Heart left ventricle (tissue), 16 donors: ENCODE measurements around the gene STAP2. TPM values are rescaled to one million over a fixed set of nuclear protein-coding genes. Genes with fewer than 3 reads are reported as not detected.
"Not testable (repeated sequence)": the region's sequence is repeated elsewhere in the genome, so short reads cannot be mapped to it uniquely, and the experiment has no call there.

Source experiments
- ATAC-seq, 4 donors: fragments of 200-7000 bp; cut with Tn5 transposase; one replicate each; pipeline ENCODE4 v1.9.1; 2020 to 2022; ENCODE audit warnings: moderate library complexity in 4 of 4, mild to moderate bottlenecking in 3 of 4, moderate number of reproducible peaks in 1 of 4
- DNase-seq, 5 donors: peaks; one replicate each; pipeline ENCODE4 v3.0.0-alpha.2; 2020
- H3K27ac ChIP-seq, 12 donors: fragments of 200-600 bp; sonication (generic) in 4 of 12; one replicate each; pipeline versions ENCODE4 v1.5.0 to v1.8.0; 2016 to 2022; ENCODE audit warnings: mild to moderate bottlenecking in 2 of 12
- H3K27me3 ChIP-seq, 9 donors: fragments of 200-600 bp; sonication (generic) in 2 of 9; one replicate each; pipeline versions ENCODE4 v1.5.1 to v1.8.0; 2016 to 2022; ENCODE audit warnings: mild to moderate bottlenecking in 3 of 9
- H3K36me3 ChIP-seq, 9 donors: fragments of 200-600 bp; sonication (generic) in 2 of 9; one replicate each; pipeline versions ENCODE4 v1.5.0 to v1.8.0; 2018 to 2022; ENCODE audit warnings: mild to moderate bottlenecking in 2 of 9
- H3K4me1 ChIP-seq, 12 donors: fragments of 200-600 bp; sonication (generic) in 4 of 12; one replicate each; pipeline versions ENCODE4 v1.5.0 to v1.8.0; 2016 to 2022; ENCODE audit warnings: mild to moderate bottlenecking in 3 of 12
- H3K4me3 ChIP-seq, 12 donors: fragments of 200-600 bp; sonication (generic) in 4 of 12; one replicate each; pipeline versions ENCODE4 v1.5.0 to v1.8.0; 2017 to 2022; ENCODE audit warnings: mild to moderate bottlenecking in 9 of 12, moderate library complexity in 4 of 12
- H3K9me3 ChIP-seq, 12 donors: fragments of 200-600 bp; sonication (generic) in 4 of 12; one replicate each; pipeline versions ENCODE4 v1.5.0 to v1.8.0; 2016 to 2022; ENCODE audit warnings: mild to moderate bottlenecking in 1 of 12
- POLR2A ChIP-seq, 2 donors: fragments of 450-650 bp; IDR thresholded peaks; one replicate each; pipeline ENCODE4 v1.6.1; 2017; ENCODE audit warnings: antibody characterized with exemption in 2 of 2, mild to moderate bottlenecking in 2 of 2, moderate library complexity in 2 of 2
- WGBS, 4 donors: extraction: QIAGEN DNeasy Blood & Tissue Kit in 2 of 4; methylation state at CpG; one replicate each; pipeline versions ENCODE4 v1.1.5 to v1.1.7; 2013 to 2018; 5-methylcytosine and 5-hydroxymethylcytosine counted together
- intact Hi-C, 10 donors: fragments of 100-400 bp; cut with DNase I; formaldehyde crosslinking; loops; one replicate each; pipeline versions ENCODE4 v1.11.1 to v1.14.2; 2022
- polyA plus RNA-seq, 2 donors: library from polyadenylated mRNA; stranded (reverse); fragments of 200-250 nt; gene quantifications; one replicate each; pipeline ENCODE4 v1.2.3, GENCODE V29; 2013
- total RNA-seq, 9 donors: library from RNA; depleted of rRNA in 2 of 9; stranded (reverse); fragments of >200 nt in 2 of 9; fragmentation: NEBNext Ultra II Directional in 3 of 9; extraction: Animal tissue kit (Norgen Biotek cat#: 25700) in 3 of 9; gene quantifications; one replicate each; pipeline versions ENCODE4 v1.1.0 to v1.2.4, GENCODE V29; 2016 to 2023
- TF ChIP-seq, protein P1 (sequence below), 12 donors: fragments of 200-600 bp; sonication (generic) in 4 of 12; IDR thresholded peaks; one replicate each; pipeline versions ENCODE4 v1.5.0 to v1.8.0; 2018 to 2022; ENCODE audit warnings: antibody characterized with exemption in 12 of 12, mild to moderate bottlenecking in 5 of 12
- donor health status: ischemic (EF 13 %, LVEDD 7.1; RV severe dilation, severe dysfunction).
- donor health status: healthy with polysubstance abuse.
- donor health status: DM: no; HTN: yes; CAD: no.
- donor health status: DM: no; HTN: no; CAD: no.
- donor health status: ischemic (EF 25% LVEDD 6.9; RV normal size, moderate dysfunction).
- donor health status: ischemic (EF 25% LVEDD 5.7; RV mildly dilated, moderate dysfunction).
- donor health status: healthy.
- donor health status: DM: yes; HTN: yes; CAD: no.
- donor health status: ischemic (EF 35%, LVEDD 5.7; RV mildly dilated, moderate dysfunction).
- donor health status: nonischemic (EF 11% LVEDD 7.7; RV severe dilation, severe dysfunction).
- donor health status: DM: yes; HTN: yes; CAD: no.
- donor health status: PGD.
- donor health status: ischemic (EF 29% LVEDD 5.4; RV normal size, mild dysfunction).
- donor health status: nonischemic (EF 23%, LVEDD 6.1; RV moderate dilation, normal function).

Gene STAP2
- total and polyA plus RNA-seq, 11 donors, result 0.67 to 14.2 (median 1.9) TPM

DNA sequence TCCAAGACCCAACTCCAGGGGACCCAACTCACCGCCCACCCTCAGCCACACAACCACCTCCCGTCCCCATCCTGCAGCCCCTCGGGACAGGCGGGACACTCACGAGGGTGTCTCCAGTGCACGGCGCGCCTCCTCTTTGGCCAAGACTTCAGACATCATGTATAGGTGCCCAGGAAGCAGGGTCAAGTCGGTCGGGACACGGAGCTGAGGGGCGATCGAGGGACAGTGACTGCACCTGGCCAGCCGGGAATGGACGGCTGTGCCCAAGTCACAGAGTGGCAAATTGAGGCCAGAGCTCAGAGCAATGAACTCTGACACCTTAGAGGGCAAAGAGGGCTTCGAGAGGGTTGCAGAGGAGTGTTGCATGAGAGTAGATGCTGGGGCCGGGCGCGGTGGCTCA, 8.8 kb downstream of the STAP2 start:
- DNase-seq (no peak), ATAC-seq (no peak)
- H3K36me3 ChIP-seq, result no peaks in the 10 kb centered on the region
- no peak overlapping the region for H3K27ac ChIP-seq
- H3K4me3 ChIP-seq, result no peak overlapping the region
- 95 to 98% (median 96%) methylated on average over 19 of the region's 19 CpGs for WGBS, 4 donors
- intact Hi-C loops, result loop anchor here in 2 of 10 donors (5.0 to 10.0 kb wide), 2 partner anchors 65 to 72 kb away; partner anchors contain the start of genes CHAF1A (in 1 of the 2) and SH3GL1 (in 1 of the 2)
- H3K4me1 ChIP-seq, result peaks cover 0 to 24% (median 16%) of the 10 kb centered on the region in 12 donors
- peaks cover 0 to 5% (median 0%) of the 10 kb centered on the region in 9 donors for H3K27me3 ChIP-seq
- no peaks in the 10 kb centered on the region for H3K9me3 ChIP-seq
- TF ChIP-seq, protein P1, sequence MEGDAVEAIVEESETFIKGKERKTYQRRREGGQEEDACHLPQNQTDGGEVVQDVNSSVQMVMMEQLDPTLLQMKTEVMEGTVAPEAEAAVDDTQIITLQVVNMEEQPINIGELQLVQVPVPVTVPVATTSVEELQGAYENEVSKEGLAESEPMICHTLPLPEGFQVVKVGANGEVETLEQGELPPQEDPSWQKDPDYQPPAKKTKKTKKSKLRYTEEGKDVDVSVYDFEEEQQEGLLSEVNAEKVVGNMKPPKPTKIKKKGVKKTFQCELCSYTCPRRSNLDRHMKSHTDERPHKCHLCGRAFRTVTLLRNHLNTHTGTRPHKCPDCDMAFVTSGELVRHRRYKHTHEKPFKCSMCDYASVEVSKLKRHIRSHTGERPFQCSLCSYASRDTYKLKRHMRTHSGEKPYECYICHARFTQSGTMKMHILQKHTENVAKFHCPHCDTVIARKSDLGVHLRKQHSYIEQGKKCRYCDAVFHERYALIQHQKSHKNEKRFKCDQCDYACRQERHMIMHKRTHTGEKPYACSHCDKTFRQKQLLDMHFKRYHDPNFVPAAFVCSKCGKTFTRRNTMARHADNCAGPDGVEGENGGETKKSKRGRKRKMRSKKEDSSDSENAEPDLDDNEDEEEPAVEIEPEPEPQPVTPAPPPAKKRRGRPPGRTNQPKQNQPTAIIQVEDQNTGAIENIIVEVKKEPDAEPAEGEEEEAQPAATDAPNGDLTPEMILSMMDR (IDR thresholded peaks at IDR 0.05), result no peak
- TF ChIP-seq POLR2A (IDR thresholded peaks at IDR 0.05), result no peak

DNA sequence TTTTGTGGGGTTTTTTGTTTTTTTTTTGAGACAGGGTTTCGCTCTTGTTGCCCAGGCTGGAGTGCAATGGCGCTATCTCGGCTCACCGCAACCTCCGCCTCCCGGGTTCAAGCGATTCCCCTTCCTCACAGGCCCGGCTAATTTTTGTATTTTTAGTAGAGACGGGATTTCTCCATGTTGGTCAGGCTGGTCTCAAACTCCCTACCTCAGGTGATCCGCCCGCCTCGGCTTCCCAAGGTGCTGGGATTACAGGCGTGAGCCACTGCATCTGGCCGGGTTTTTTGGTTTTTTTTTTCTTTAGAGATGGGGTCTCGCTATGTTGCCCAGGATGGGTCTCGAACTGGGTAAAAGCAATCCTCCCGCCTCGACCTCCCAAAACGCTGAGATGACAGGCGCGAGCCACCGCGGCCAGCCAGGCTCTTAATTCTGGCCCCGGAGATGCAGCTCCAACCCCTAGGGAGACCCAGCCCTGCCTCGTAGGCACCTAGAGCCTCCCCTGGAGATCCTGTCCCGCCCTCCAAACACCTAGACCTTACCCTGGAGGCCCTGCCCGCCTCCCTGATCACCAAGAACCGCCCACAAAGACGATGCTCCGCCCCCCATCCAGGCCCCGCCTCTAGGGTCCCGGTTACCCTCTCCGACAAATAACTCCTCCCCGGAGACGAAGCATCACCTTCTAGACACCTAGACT, 9.5 kb downstream of the STAP2 start:
- peaks cover 0 to 24% (median 16%) of the 10 kb centered on the region in 12 donors for H3K4me1 ChIP-seq
- ATAC-seq, H3K36me3 ChIP-seq, H3K9me3 ChIP-seq, H3K27me3 ChIP-seq, DNase-seq: not testable (repeated sequence)
- WGBS, 4 donors, result 41 to 54% (median 47%) methylated on average over 35 of the region's 35 CpGs
- peak overlapping the region in 11 of 12 donors; percentile 13 to 61 (median 48) for H3K4me3 ChIP-seq
- peak overlapping the region in 1 of 12 donors; percentile 31 for H3K27ac ChIP-seq
- intact Hi-C loops, result loop anchor here in 2 of 10 donors (5.0 to 10.0 kb wide), 2 partner anchors 64 to 73 kb away; partner anchors contain the start of genes CHAF1A (in 1 of the 2) and SH3GL1 (in 1 of the 2)

DNA sequence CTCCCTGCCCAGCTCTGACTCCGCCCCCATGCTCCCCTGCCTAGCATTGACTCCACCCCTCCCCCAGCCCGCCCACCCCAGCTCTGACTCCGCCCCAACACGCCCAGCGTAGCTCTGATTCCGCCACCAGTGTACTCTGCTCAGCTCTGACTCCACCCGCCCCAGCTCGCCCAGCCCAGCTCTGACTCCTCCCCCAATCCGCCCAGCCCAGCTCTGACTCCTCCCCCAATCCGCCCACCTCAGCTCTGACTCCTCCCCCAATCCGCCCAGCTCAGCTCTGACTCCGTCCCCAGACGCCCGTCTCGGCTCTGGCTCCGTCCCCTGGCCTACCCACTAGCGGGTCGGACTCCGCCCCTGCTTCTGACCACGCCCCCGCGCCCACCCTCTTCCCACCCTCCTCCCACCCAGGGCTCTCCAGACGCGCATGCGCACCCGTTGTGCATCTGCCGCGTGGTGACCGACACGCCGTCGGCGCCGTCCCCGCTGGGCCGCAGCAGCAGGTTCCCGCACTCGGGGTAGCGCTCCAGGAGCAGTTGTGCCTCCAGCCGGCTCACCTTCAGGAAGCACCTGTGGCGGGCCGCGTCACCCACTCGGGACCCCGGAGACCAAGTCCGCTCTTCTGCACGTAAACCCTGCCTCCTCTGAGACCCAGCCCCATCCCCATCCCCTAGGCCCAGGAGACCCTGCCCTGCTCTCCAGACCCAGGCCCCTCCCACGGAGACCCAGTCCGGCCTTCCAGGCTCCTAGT, 10.2 kb downstream of the STAP2 start:
- no peaks in the 10 kb centered on the region for H3K9me3 ChIP-seq
- intact Hi-C loops, result loop anchor here in 2 of 10 donors (5.0 to 10.0 kb wide), 2 partner anchors 64 to 74 kb away; partner anchors contain the start of genes CHAF1A (in 1 of the 2) and SH3GL1 (in 1 of the 2)
- peak in 1 of 2 donors; percentile 36 for TF ChIP-seq POLR2A (IDR thresholded peaks at IDR 0.05)
- TF ChIP-seq, protein P1 (IDR thresholded peaks at IDR 0.05), result no peak
- no peaks in the 10 kb centered on the region for H3K36me3 ChIP-seq
- 1 to 3% (median 2%) methylated on average over 39 to 49 of the region's 49 CpGs for WGBS, 4 donors
- H3K27ac ChIP-seq, result peak overlapping the region in 1 of 12 donors; percentile 31
- peaks cover 0 to 24% (median 16%) of the 10 kb centered on the region in 12 donors for H3K4me1 ChIP-seq
- DNase-seq (peak; percentile 89 to 98 (median 95)), ATAC-seq (peak; percentile 94 to 96 (median 96))
- peaks cover 0 to 5% (median 0%) of the 10 kb centered on the region in 9 donors for H3K27me3 ChIP-seq
- peak overlapping the region in 11 of 12 donors; percentile 13 to 62 (median 53) for H3K4me3 ChIP-seq

DNA sequence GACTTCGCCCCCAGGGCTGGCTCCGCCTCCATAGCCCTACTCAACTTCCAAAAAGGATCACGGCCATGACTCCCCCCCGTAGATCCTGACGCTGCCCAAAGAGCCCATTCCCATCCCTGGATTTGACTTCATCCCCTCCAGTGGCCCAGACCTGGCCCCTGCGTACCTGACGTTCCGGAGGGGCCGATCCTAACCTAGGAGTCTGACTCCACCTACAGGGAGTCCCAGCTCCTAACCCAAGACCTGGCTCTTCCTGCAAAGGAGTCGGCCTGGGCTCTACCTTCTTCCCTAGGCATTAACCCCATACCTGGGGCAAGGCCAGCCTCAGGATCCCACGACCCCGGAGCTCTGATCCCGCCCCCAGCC, 10.8 kb downstream of the STAP2 start:
- ATAC-seq, result peak in 1 of 4 donors; percentile 2
- TF ChIP-seq, protein P1 (IDR thresholded peaks at IDR 0.05), result no peak
- no peak for TF ChIP-seq POLR2A (IDR thresholded peaks at IDR 0.05)
- intact Hi-C loops, result loop anchor here in 2 of 10 donors (5.0 to 10.0 kb wide), 2 partner anchors 63 to 74 kb away; partner anchors contain the start of genes CHAF1A (in 1 of the 2) and SH3GL1 (in 1 of the 2)
- Histone ChIP-seq H3K27me3 (peaks cover 0 to 5% (median 0%) of the 10 kb centered on the region in 9 donors), H3K4me1 (peaks cover 0 to 24% (median 16%) of the 10 kb centered on the region in 12 donors), H3K36me3 (no peaks in the 10 kb centered on the region), H3K27ac (peak overlapping the region in 1 of 12 donors; percentile 32), H3K4me3 (peak overlapping the region in 11 of 12 donors; percentile 6 to 62 (median 53)), H3K9me3 (no peaks in the 10 kb centered on the region)
- WGBS, 4 donors, result 4 to 12% (median 9%) methylated on average over 12 to 13 of the region's 13 CpGs
- peak in 1 of 5 donors; percentile 37 for DNase-seq
